SU-DHL-6 (cell line): Measurements from ENCODE around the gene MDM2.

ENCODE experiments used
- H2AFZ ChIP-seq: fragments of 200-600 bp; sonication (generic); 2 replicates; pipeline ENCODE4 v1.6.1; 2014; ENCODE audit warnings: low read depth, mild to moderate bottlenecking, moderate library complexity, mixed read lengths, antibody characterized with exemption, low read length; ENCODE audit not compliant: severe bottlenecking
- H3F3A ChIP-seq: fragments of 200-600 bp; shearing (Covaris generic); 2 replicates; pipeline ENCODE4 v1.6.0; 2016; ENCODE audit warnings: antibody characterized with exemption, mild to moderate bottlenecking; ENCODE audit not compliant: insufficient read depth
- H3K27ac ChIP-seq: fragments of 200-600 bp; sonication (generic); 2 replicates; pipeline ENCODE4 v1.5.1; 2016; ENCODE audit warnings: low read depth, mild to moderate bottlenecking, low read length, moderate library complexity, mixed read lengths
- H3K27me3 ChIP-seq: fragments of 200-600 bp; sonication (generic), shearing (Covaris generic); 2 replicates; pipeline ENCODE4 v1.6.0; 2014; ENCODE audit warnings: mild to moderate bottlenecking, low read length
- H3K36me3 ChIP-seq: fragments of 200-600 bp; sonication (generic); 2 replicates; pipeline ENCODE4 v1.6.1; 2014; ENCODE audit warnings: mild to moderate bottlenecking, low read length, mixed read lengths
- H3K4me2 ChIP-seq: fragments of 300-600, 200-600 bp; shearing (Covaris generic), sonication (generic); 2 replicates; pipeline ENCODE4 v1.6.0; 2014; ENCODE audit warnings: low read length, low read depth, mild to moderate bottlenecking; ENCODE audit not compliant: poor library complexity, severe bottlenecking
- H3K4me3 ChIP-seq: fragments of 200-600 bp; sonication (generic); 2 replicates; pipeline ENCODE4 v1.5.1; 2014; ENCODE audit warnings: antibody characterized with exemption, low read length, mild to moderate bottlenecking, mixed read lengths; ENCODE audit not compliant: insufficient read depth, poor library complexity, severe bottlenecking
- H3K79me2 ChIP-seq: fragments of 200-600 bp; sonication (generic); 2 replicates; pipeline ENCODE4 v1.6.1; 2014; ENCODE audit warnings: mild to moderate bottlenecking, low read length, moderate library complexity; ENCODE audit not compliant: insufficient read depth
- H3K9ac ChIP-seq: fragments of 200-600 bp; sonication (generic); 2 replicates; pipeline ENCODE4 v1.7.0; 2014; ENCODE audit warnings: mild to moderate bottlenecking, low read length
- H3K9me2 ChIP-seq: fragments of 200-600 bp; sonication (generic); replicated peaks from 2 replicates; pipeline ENCODE4 v1.6.1; 2014; ENCODE audit warnings: low read length; ENCODE audit not compliant: insufficient read depth
- H3K9me3 ChIP-seq: fragments of 200-600 bp; sonication (generic); 2 replicates; pipeline ENCODE4 v1.6.1; 2014; ENCODE audit warnings: low read length, mixed read lengths; ENCODE audit not compliant: insufficient read depth
- H4K20me1 ChIP-seq: fragments of 200-600 bp; sonication (generic); 2 replicates; pipeline ENCODE4 v1.6.1; 2014; ENCODE audit warnings: low read depth, mild to moderate bottlenecking, antibody characterized with exemption, low read length, moderate library complexity, mixed read lengths
- EZH2phosphoT487 ChIP-seq: fragments of 200-600 bp; sonication (generic), shearing (Covaris generic); conservative IDR thresholded peaks from 2 replicates; pipeline ENCODE4 v1.6.1; 2018; ENCODE audit warnings: mild to moderate bottlenecking, antibody characterized with exemption, low read length, moderate library complexity, mixed read lengths
- TF ChIP-seq, protein P1 (sequence below): fragments of 200-600 bp; sonication (generic); IDR thresholded peaks from one replicate; pipeline ENCODE4 v1.5.1; 2017; ENCODE audit warnings: antibody characterized with exemption, mild to moderate bottlenecking, low read length, moderate library complexity; ENCODE audit not compliant: insufficient read depth, poor library complexity, severe bottlenecking

The MDM2 gene

DNA sequence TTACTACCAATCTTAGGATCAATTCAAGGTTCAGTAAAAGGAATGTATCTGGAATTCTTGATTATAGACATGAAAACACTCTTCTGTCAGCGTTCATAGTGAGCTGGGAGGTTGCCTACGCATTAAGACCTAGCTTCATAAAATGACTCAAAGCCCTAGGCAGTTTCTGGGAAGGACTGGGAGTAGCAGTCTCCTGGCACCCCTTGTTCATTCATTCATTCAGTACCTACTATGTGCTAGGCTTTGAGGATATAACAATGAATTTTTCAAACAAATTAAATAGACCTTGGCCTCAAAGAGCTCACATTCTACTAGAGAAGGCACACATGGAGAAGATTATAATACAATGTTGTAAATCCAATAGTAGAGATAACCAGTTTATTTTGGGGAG is 46.1 kb downstream of the MDM2 start:
- Histone ChIP-seq H3K27me3 (no peaks in the 10 kb centered on the region), H3K9me3 (no peaks in the 10 kb centered on the region), H3K4me3 (no peak overlapping the region), H2AFZ (no peak overlapping the region), H3K36me3 (no peaks in the 10 kb centered on the region), H4K20me1 (no peaks in the 10 kb centered on the region), H3F3A (peaks cover 4% of the 10 kb centered on the region; the same call in 1 of the 2 replicates), H3K4me2 (no peak overlapping the region), H3K9ac (no peak overlapping the region), H3K9me2 (no peaks in the 10 kb centered on the region), H3K27ac (no peak overlapping the region), H3K79me2 (no peaks in the 10 kb centered on the region)
- TF ChIP-seq, protein P1, sequence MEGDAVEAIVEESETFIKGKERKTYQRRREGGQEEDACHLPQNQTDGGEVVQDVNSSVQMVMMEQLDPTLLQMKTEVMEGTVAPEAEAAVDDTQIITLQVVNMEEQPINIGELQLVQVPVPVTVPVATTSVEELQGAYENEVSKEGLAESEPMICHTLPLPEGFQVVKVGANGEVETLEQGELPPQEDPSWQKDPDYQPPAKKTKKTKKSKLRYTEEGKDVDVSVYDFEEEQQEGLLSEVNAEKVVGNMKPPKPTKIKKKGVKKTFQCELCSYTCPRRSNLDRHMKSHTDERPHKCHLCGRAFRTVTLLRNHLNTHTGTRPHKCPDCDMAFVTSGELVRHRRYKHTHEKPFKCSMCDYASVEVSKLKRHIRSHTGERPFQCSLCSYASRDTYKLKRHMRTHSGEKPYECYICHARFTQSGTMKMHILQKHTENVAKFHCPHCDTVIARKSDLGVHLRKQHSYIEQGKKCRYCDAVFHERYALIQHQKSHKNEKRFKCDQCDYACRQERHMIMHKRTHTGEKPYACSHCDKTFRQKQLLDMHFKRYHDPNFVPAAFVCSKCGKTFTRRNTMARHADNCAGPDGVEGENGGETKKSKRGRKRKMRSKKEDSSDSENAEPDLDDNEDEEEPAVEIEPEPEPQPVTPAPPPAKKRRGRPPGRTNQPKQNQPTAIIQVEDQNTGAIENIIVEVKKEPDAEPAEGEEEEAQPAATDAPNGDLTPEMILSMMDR = no peak
- no peak for TF ChIP-seq EZH2phosphoT487

DNA sequence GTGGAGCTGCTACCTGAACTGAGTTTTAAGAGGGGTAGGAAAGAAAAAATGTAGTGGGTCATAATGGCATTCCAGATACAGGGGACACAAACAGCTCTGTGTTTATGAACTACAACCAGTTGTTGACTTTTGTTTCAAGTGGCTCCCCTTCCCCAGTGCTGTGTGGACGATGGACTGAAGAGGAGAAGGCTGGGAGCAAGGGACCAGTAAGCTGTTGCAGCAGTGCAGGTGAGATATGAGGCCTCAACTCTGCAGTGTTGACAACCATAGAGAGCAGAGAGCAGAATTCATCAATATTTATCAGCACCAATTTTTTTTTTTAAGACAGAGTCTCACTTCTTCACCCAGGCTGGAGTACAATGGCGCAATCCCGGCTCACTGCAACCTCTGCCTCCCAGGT is 46.6 kb downstream of the MDM2 start:
- Histone ChIP-seq H3K79me2 (no peaks in the 10 kb centered on the region), H3K4me2 (no peak overlapping the region), H3K9me3 (no peaks in the 10 kb centered on the region), H3F3A (peaks cover 4% of the 10 kb centered on the region; the same call in 1 of the 2 replicates), H4K20me1 (no peaks in the 10 kb centered on the region), H2AFZ (no peak overlapping the region), H3K4me3 (no peak overlapping the region), H3K9ac (no peak overlapping the region), H3K27me3 (no peaks in the 10 kb centered on the region), H3K36me3 (no peaks in the 10 kb centered on the region), H3K9me2 (no peaks in the 10 kb centered on the region), H3K27ac (no peak overlapping the region)
- TF ChIP-seq, protein P1 = no peak
- no peak for TF ChIP-seq EZH2phosphoT487

DNA sequence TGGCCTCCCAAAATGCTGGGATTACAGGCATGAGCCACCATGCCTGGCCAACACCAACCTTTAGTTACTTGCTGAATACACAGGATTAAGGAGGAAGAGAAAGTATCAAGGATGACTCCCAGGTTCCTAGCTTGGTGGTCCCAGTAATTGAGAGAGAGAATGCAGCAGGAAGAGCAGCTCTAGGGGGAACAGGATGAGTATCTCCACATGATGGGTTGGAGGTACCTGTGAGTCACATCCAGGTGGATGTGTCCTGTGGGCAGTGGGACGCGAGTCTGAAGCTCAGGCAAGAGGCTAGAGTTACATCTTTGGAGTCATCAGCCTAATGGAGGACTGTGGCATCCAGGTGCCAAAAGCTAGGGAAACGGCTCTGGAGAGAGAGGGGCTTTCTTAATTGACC is 47.1 kb downstream of the MDM2 start:
- Histone ChIP-seq H3K79me2 (no peaks in the 10 kb centered on the region), H4K20me1 (no peaks in the 10 kb centered on the region), H3K4me3 (no peak overlapping the region), H3K36me3 (no peaks in the 10 kb centered on the region), H3K27ac (no peak overlapping the region), H3K9me2 (no peaks in the 10 kb centered on the region), H3K27me3 (no peaks in the 10 kb centered on the region), H3K9me3 (no peaks in the 10 kb centered on the region), H2AFZ (no peak overlapping the region), H3K9ac (no peak overlapping the region), H3K4me2 (no peak overlapping the region), H3F3A (peaks cover 4% of the 10 kb centered on the region; the same call in 1 of the 2 replicates)
- TF ChIP-seq, protein P1 = no peak
- TF ChIP-seq EZH2phosphoT487 = no peak
